GM19372 (cell line): ENCODE measurements around the gene BMP3.

Source experiments
- ATAC-seq: cut with Tn5 transposase; IDR thresholded peaks from one replicate; pipeline ENCODE4 v1.9.1; 2021; ENCODE audit warnings: mild to moderate bottlenecking, low read depth, moderate library complexity; ENCODE audit not compliant: unreplicated experiment

BMP3 gene

DNA sequence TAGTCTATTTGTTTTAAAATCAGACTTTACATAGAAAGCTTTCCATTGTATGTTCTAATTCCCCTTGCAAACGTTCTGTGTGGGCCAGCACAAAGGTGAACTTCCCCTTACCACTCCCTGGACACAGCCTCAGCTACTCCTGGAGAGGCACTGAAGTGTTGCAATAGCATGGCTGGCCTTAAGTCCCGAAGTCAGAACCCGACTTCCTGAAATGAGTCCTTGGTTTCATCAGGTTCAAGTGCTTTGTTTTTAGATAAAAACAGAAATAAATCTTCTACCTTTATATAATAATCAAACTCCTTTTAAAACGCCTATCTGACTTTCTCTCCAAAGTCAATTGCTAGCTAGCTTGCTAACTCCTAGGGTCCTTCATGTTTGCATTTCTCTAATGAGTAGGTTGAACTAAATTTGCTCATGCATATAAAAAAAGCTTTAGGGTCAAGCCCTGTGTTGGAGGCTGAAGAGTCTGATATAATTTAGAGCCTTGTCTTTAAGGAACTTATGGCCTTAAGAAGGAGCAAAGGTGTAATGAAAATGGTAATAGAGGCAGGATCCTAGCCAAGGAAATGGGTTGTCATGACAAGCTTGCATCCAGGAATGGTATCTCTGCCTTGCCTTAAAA lies 9.0 kb downstream of the BMP3 start:
- ATAC-seq = no peak

DNA sequence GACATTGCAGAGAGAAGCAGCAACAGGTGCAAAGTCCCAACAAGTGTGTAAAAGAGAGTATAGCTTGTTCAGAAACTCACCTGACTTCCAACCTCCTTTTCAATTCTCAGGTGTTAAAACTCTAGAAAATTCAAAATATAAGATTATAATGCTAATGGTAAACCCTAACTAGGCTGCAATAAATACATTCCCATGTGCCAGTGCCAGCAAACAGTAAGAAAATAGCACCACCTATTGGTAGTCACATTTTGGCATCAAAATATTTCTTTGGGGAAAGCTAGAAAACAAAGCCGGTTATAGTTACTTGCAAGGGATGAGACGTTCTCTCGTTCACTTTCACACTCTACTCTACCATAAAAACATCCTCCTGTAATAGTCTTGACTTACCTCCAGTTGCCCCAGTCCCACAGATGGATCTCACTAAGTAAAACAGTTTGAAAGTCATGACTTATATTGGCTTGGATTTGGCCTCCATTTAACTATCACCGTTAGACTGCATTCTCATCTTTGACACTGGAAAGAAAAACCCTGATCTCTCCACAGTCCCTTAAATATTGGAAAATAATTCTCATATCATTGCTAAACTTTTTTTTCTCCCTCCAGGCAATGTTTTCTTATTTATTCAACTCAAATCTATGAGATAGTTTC lies 9.6 kb downstream of the BMP3 start:
- no peak for ATAC-seq

- ATAC-seq = no peak
Measured at GRCh38 chr4:81042578-81043365, 12.3 kb downstream of the BMP3 start.

DNA sequence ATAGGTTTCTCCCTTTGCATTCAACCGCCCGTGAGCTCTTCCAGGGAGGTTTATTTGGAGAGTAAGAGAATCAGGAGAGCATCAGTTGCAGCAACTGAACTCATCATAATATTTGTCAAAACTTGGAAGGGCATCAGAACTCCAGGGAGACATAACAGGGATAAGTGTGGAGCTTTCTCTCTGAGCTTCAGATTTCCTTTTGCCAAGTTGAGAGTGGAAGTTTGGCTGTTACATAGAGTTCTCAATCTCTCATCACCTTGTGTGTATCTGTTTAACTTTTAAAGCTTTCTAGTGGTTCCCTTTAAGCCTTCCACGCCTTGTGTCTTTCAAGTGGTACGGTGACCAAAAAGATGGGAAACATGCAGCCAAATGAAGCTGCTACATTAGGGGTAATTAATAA lies 18.8 kb downstream of the BMP3 start:
- no peak for ATAC-seq

DNA sequence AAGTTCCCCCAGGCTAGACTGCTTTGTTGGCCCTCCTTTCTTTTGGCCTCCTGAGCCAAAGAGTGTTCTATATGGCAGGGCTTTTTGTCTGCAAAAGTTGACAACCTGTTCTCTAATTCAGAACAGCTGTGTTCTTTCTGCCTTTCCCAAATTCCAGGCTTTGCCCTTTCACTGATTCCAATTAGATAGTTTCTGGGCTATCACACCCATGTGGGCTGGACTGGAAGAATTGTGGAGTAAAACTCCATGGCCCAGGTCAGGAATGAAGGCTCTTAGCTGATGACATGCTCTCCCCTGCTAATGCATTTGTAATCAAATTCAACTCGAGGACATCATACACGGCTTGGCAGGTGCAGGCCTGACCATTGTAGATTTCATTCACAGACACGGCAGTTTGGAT lies 19.4 kb downstream of the BMP3 start:
- ATAC-seq = no peak

- peak; percentile 97 for ATAC-seq
Measured at GRCh38 chr4:81052119-81053068, 21.9 kb downstream of the BMP3 start.

- ATAC-seq = no peak
Measured at GRCh38 chr4:81058621-81059020, 28.1 kb downstream of the BMP3 start.

GRCh38 chr4:81060587-81061343 lies 30.3 kb downstream of the BMP3 start:
- no peak for ATAC-seq

DNA sequence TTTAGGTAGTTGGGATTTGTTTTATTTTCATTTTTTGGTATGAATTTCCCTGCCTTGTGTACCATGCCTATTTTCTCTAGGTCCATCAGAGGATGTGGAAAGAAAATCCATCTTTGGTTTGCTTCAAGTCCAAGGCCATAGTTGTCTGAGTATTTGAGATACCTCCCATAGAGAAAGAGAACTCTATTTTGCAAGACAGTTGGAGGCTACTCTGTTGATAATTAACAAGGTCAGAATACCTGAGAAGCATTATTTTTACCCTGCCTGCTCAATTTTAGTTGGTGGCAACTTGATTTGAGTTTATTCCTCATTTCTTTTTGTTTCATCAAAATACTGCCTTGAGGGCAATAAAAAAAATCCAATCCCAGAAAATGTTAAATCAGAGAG lies 30.8 kb downstream of the BMP3 start:
- ATAC-seq = no peak

GRCh38 chr4:81062001-81062400 lies 31.5 kb downstream of the BMP3 start:
- no peak for ATAC-seq

DNA sequence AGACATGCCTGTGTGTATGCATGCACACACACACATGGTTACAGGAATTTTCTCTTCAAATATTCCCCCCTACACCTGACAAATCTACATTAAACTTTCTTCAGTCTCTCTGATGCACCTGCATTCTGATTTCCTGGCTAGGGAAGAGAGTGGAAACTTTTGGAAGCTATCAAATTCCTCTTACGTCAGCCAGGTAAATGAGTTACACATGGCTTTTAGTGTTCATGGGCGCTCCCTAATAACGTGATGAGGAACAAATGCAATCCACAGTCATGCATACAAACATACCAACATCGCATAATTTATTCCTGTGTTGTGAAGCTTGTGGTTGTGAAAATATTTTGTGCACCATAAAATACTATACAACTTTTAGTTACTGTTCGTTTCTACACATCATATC lies 34.9 kb downstream of the BMP3 start:
- no peak for ATAC-seq

DNA sequence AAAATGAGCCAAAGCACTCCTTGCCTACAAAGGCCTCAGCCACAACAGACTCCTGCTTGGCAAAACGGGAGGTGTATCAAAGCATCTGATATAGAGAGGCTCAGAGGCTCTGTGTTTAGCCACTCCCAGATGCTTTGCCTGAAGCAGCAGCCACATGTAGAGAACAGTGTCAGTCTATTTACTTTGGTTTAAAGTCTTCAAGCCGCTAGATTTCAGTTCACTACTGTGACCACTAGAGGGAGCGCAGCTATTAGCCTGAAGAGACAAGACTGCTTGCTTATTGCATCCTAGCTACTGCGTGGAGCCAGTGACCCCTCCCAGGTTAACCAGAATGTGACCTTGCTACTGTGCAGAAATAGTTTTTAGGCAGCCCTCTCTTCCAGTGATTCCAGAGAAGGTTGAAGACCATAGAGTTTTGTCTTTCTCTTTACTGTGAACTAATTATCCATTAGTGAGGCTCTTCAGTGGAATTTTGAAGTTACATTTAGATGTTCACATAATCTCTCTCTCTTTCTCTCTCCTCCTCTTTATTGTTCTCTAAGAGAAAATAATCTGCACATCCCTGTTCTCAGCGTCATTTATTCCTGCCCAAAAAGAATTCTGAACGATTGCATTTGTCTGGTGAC lies 39.3 kb downstream of the BMP3 start:
- peak; percentile 97 for ATAC-seq

DNA sequence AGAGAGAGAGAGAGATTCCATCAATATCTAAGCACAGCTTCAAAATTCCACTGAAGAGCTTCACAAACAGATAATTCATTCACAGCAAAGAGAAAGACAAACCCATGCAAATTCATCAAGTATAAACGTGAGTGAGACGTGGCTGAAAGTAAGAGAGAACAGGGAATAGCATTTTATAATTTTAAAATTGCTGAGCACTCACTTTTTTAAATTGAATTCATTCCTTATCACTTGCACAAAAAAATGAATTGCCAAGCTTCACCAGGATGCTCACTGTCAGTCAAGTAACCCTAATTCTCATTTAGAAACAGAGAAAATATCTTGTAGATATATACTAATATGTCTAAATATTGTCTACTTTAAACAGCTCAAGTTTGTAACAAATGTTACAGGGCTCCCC lies 40.5 kb downstream of the BMP3 start:
- ATAC-seq = no peak

GRCh38 chr4:81081156-81081555 lies 50.6 kb downstream of the BMP3 start:
- ATAC-seq = no peak

DNA sequence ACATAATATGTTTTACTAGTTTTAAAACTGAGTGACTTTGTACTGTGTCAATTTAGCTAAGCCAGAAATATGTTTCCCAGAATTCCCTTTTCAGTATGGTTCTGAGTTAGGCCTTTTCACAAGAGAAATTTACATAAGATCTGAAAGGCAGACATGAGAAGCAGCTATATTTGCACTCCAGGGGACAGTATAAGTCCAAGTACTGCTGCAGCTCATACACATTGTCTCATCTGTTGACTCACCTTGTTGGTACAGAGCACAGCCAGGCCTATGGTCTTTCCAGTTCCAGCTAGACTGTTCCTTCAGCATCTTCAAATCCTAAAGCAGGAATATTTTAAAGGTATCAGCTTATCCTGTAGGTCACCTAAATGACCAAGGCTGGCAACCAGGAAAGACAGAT lies 53.5 kb downstream of the BMP3 start:
- ATAC-seq = no peak

DNA sequence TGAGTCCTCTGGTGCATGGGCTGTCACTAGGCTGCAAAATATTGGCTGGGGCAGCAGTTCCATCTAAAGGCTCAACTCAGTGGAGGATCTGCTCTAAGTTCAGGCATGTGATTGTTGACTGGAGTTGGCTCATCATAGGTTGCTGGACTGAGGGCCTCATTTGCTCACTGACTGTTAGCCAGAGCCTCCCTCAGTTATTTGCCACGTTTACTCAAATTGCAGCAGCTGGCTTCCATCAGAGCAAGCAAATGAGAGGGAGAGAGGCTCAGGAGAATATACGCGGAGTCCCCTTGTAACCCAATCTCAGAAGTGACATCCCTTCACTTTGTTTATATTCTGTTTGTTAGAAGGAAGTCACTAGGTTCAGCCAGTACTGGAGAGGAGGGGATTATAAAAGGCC lies 54.1 kb downstream of the BMP3 start:
- ATAC-seq = no peak

GRCh38 chr4:81085291-81085690 lies 54.8 kb downstream of the BMP3 start:
- ATAC-seq = no peak

DNA sequence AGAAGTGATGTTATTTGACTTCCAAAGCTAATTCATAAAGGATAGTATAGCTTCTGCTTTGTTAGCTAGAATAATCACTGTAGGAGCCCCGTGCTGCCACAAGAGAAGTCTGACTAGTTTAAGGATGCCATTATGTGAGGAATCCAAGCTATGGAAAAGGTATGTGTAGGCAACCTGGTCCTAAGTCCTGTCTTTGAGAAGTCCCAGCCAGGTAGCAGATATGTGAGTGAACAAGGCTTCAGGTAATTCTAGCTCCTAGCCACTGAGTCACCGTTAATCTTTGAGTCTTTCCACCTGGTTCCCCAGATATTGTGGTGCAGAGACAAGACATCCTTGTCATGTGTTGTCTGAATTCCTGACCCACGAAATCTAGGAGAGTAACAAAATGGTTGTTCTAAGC lies 55.5 kb downstream of the BMP3 start:
- ATAC-seq = no peak

GRCh38 chr4:81093720-81094401 lies 63.4 kb downstream of the BMP3 start:
- no peak for ATAC-seq
